HepG2 (cell line): Measurements from ENCODE around the gene TNFSF11. TPM values are rescaled to one million over a fixed set of nuclear protein-coding genes. Genes with fewer than 3 reads are reported as not detected.

Experiments used
- AGO1 ChIP-seq: fragments of 200-400 bp; formaldehyde crosslinking; IDR thresholded peaks from 2 replicates; pipeline ENCODE4 v1.6.1; 2017; ENCODE audit warnings: mild to moderate bottlenecking, low read depth, low read length, moderate library complexity; ENCODE audit not compliant: poor library complexity, severe bottlenecking
- CBX1 ChIP-seq: IDR thresholded peaks from one replicate; pipeline ENCODE4 v1.6.1; 2016; ENCODE audit warnings: antibody characterized with exemption, low read depth
- CEBPZ ChIP-seq: IDR thresholded peaks from 2 replicates; pipeline ENCODE4 v1.6.1; 2012; ENCODE audit warnings: low read length, improper control_type of control experiment
- FOSL1 ChIP-seq: sonication (generic); formaldehyde crosslinking; IDR thresholded peaks from 2 replicates; pipeline ENCODE4 v1.9.0; 2021; ENCODE audit warnings: missing genetic modification reagents, borderline replicate concordance
- FOSL2 ChIP-seq: sonication (generic); formaldehyde crosslinking; IDR thresholded peaks from 2 replicates; pipeline ENCODE4 v1.4.0; 2020; ENCODE audit warnings: missing genetic modification reagents
- KIAA2018 ChIP-seq: sonication (generic); formaldehyde crosslinking; IDR thresholded peaks from 2 replicates; pipeline ENCODE4 v1.5.0; 2020; ENCODE audit warnings: mild to moderate bottlenecking, missing genetic modification reagents, borderline replicate concordance
- TCF7 ChIP-seq: sonication (generic); IDR thresholded peaks from 2 replicates; pipeline ENCODE4 v1.6.1; 2016; ENCODE audit warnings: antibody characterized with exemption, low read depth
- ZNF607 ChIP-seq: sonication (generic); formaldehyde crosslinking; IDR thresholded peaks from 2 replicates; pipeline ENCODE4 v1.5.1; 2020; ENCODE audit warnings: missing genetic modification reagents, mild to moderate bottlenecking, borderline replicate concordance
- polyA plus RNA-seq, 8 experiments: library from polyadenylated mRNA; depleted of rRNA in 3 of 8; stranded (reverse) in 7 of 8; unstranded in 1 of 8; fragments of >200 nt; fragmentation: Illumina TruSeq in 4 of 8; extraction: Trizol in 4 of 8; gene quantifications; 2 replicates each; pipeline versions ENCODE4 v1.2.1 to v1.2.3, GENCODE V29; 2011 to 2016; ENCODE audit warnings: low read depth in 4 of 8, missing spikeins in 1 of 8, mixed read lengths in 1 of 8; ENCODE audit not compliant: insufficient read depth in 1 of 8
- total RNA-seq, 5 experiments: library from RNA; depleted of rRNA; stranded (reverse); fragments of >200 nt; fragmentation: Illumina TruSeq; extraction: Trizol; gene quantifications; 2 replicates each; pipeline ENCODE4 v1.2.3, GENCODE V29; 2016; ENCODE audit warnings: low read depth in 1 of 5

Gene TNFSF11
- total and polyA plus RNA-seq, 2 of the 13 experiments (the other 11 are each of a cell fraction or from before 2014, with no cell fraction given), result 0.03 TPM; not detected in 1

GRCh38 chr13:42575938-42576337, 2.0 kb downstream of the TNFSF11 start (continued):
- TF ChIP-seq KIAA2018 (CRISPR knock-in tag) (no peak), CEBPZ (no peak), TCF7 (no peak), ZNF607 (no peak), FOSL2 (CRISPR knock-in tag) (no peak), CBX1 (no peak), FOSL1 (CRISPR knock-in tag) (no peak), AGO1 (no peak)
